ENCODE results near the gene ZNF581.

The ZNF581 gene

DNA sequence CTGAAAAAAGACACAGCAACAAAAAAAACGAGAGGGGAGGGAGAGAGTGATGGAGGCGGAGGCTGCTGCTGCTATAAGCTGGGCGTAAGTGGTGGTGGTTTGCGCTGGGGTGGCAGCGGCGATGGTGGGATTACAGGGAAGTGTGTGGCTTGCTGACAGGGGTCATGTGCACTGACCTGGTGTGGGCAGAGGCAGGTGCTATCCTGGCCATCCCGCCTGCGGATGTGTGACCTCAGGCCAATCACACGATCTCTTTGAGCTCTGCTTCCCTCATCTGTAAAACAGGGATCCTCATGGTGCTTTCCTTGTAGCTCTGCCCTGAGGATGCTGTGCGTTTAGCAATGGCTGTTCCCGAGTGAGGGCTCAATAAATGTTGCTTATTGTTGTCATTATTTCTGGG is 5.9 kb upstream of the ZNF581 start:
- Histone ChIP-seq H3K79me2 (ENCODE audit: insufficient read depth, low read length) (peaks cover 16% of the 10 kb centered on the region), H4K20me1 (ENCODE audit: insufficient read depth, low read length) (no peaks in the 10 kb centered on the region), H3K9ac (ENCODE audit: low read length) (no peak overlapping the region), H3K36me3 (ENCODE audit: insufficient read depth, low read length) (0 out of 2 replicates have a peak, but pooled peaks cover 4% of the 10 kb centered on the region), H3F3A (ENCODE audit: insufficient read depth, low read length) (no peaks in the 10 kb centered on the region), H3K9me3 (ENCODE audit: low read length) (no peaks in the 10 kb centered on the region), H3K27ac (ENCODE audit: low read depth, low read length, poor library complexity, severe bottlenecking) (no peak overlapping the region), H3K9me2 (ENCODE audit: low read depth, low read length) (no peaks in the 10 kb centered on the region), H3K4me2 (ENCODE audit: low read length) (no peak overlapping the region), H3K4me3 (ENCODE audit: low read depth, low read length, poor library complexity, severe bottlenecking) (no peak overlapping the region), H3K4me1 (ENCODE audit: insufficient read depth, low read length, severe bottlenecking) (peaks cover 47% of the 10 kb centered on the region), H3K27me3 (ENCODE audit: insufficient read depth, low read length) (no peaks in the 10 kb centered on the region), H2AFZ (ENCODE audit: low read length) (no peak overlapping the region)
- TF ChIP-seq EZH2 (IDR thresholded peaks at IDR 0.05; ENCODE audit: borderline replicate concordance, low read length) = no peak
- TF ChIP-seq, protein P1, sequence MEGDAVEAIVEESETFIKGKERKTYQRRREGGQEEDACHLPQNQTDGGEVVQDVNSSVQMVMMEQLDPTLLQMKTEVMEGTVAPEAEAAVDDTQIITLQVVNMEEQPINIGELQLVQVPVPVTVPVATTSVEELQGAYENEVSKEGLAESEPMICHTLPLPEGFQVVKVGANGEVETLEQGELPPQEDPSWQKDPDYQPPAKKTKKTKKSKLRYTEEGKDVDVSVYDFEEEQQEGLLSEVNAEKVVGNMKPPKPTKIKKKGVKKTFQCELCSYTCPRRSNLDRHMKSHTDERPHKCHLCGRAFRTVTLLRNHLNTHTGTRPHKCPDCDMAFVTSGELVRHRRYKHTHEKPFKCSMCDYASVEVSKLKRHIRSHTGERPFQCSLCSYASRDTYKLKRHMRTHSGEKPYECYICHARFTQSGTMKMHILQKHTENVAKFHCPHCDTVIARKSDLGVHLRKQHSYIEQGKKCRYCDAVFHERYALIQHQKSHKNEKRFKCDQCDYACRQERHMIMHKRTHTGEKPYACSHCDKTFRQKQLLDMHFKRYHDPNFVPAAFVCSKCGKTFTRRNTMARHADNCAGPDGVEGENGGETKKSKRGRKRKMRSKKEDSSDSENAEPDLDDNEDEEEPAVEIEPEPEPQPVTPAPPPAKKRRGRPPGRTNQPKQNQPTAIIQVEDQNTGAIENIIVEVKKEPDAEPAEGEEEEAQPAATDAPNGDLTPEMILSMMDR (IDR thresholded peaks at IDR 0.05; ENCODE audit: low read length) = no peak

GRCh38 chr19:55638864-55639359 is 4.5 kb upstream of the ZNF581 start:
- peak overlapping the region; percentile 94 for H3K27ac ChIP-seq (ENCODE audit: low read depth, low read length, poor library complexity, severe bottlenecking)
- no peak overlapping the region for H3K4me2 ChIP-seq (ENCODE audit: low read length)

DNA sequence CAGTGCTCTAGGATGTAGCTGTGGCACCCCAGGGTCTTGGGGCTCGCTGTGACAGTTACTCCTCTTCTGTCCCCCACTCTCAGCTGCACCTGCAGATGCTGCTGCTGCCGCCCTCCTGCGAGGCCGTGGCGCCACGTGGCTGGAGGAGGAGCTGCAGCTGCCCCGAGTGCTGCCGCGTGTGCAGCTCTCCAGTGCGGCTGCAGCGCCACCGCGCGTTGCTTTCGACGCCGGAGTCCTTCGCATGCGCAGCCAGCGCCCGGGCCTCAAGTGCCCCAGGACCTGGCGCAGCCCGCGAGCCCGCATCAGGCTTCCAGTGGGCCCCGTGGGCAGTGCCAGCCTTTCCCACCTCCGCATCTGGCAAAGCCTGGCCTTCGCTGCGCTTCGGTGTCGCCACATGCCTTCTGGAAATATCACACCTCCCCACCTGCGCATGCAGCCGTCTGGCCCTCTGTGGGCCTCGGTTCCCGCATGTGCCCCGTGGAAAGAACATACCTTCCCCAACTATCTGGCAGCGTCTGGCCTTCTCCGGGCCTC is 3.3 kb upstream of the ZNF581 start:
- H3K27ac ChIP-seq (ENCODE audit: low read depth, low read length, poor library complexity, severe bottlenecking) = peak overlapping the region; percentile 94

More at GRCh38 chr19:55638864-55639359, 4.5 kb upstream of the ZNF581 start:
- Histone ChIP-seq H3K9me2 (ENCODE audit: low read depth, low read length) (no peaks in the 10 kb centered on the region), H3K9me3 (ENCODE audit: low read length) (no peaks in the 10 kb centered on the region), H3K4me1 (ENCODE audit: insufficient read depth, low read length, severe bottlenecking) (peaks cover 55% of the 10 kb centered on the region), H3K79me2 (ENCODE audit: insufficient read depth, low read length) (peaks cover 18% of the 10 kb centered on the region), H3K27me3 (ENCODE audit: insufficient read depth, low read length) (no peaks in the 10 kb centered on the region), H3F3A (ENCODE audit: insufficient read depth, low read length) (no peaks in the 10 kb centered on the region), H3K36me3 (ENCODE audit: insufficient read depth, low read length) (peaks cover 5% of the 10 kb centered on the region; the same call in 1 of the 2 replicates), H2AFZ (ENCODE audit: low read length) (no peak overlapping the region), H3K9ac (ENCODE audit: low read length) (no peak overlapping the region), H4K20me1 (ENCODE audit: insufficient read depth, low read length) (no peaks in the 10 kb centered on the region), H3K4me3 (ENCODE audit: low read depth, low read length, poor library complexity, severe bottlenecking) (no peak overlapping the region)
- TF ChIP-seq, protein P1 (IDR thresholded peaks at IDR 0.05; ENCODE audit: low read length) = peak; percentile 78
- TF ChIP-seq EZH2 (IDR thresholded peaks at IDR 0.05; ENCODE audit: borderline replicate concordance, low read length) = no peak

More for the DNA sequence above, 3.3 kb upstream of the ZNF581 start:
- Histone ChIP-seq H2AFZ (ENCODE audit: low read length) (no peak overlapping the region), H3K9ac (ENCODE audit: low read length) (peak overlapping the region; percentile 96), H4K20me1 (ENCODE audit: insufficient read depth, low read length) (no peaks in the 10 kb centered on the region), H3K4me2 (ENCODE audit: low read length) (peak overlapping the region; percentile 87), H3K9me2 (ENCODE audit: low read depth, low read length) (no peaks in the 10 kb centered on the region), H3K79me2 (ENCODE audit: insufficient read depth, low read length) (peaks cover 24% of the 10 kb centered on the region), H3K9me3 (ENCODE audit: low read length) (no peaks in the 10 kb centered on the region), H3K4me1 (ENCODE audit: insufficient read depth, low read length, severe bottlenecking) (peaks cover 59% of the 10 kb centered on the region), H3K27me3 (ENCODE audit: insufficient read depth, low read length) (no peaks in the 10 kb centered on the region), H3F3A (ENCODE audit: insufficient read depth, low read length) (no peaks in the 10 kb centered on the region), H3K4me3 (ENCODE audit: low read depth, low read length, poor library complexity, severe bottlenecking) (peak overlapping the region; percentile 89), H3K36me3 (ENCODE audit: insufficient read depth, low read length) (peaks cover 17% of the 10 kb centered on the region)
- TF ChIP-seq, protein P1 (IDR thresholded peaks at IDR 0.05; ENCODE audit: low read length) = peak; percentile 70
- TF ChIP-seq EZH2 (IDR thresholded peaks at IDR 0.05; ENCODE audit: borderline replicate concordance, low read length) = no peak
